Right forelimb (tissue), 1 donor: ENCODE results near the gene CH25H.

Experiments
- DNase-seq: peaks from one replicate; pipeline ENCODE4 v3.0.0-alpha.2; 2018

CH25H gene

GRCh38 chr10:89228962-89229361, 21.8 kb upstream of the CH25H start:
- DNase-seq, result no peak

- no peak for DNase-seq
These were observed 21.0 kb upstream of the CH25H start for GRCh38 chr10:89228146-89228545.

- no peak for DNase-seq
These were observed 19.8 kb upstream of the CH25H start for GRCh38 chr10:89226891-89227290.

GRCh38 chr10:89224739-89225443, 17.8 kb upstream of the CH25H start:
- DNase-seq, result no peak

GRCh38 chr10:89221919-89222318, 14.8 kb upstream of the CH25H start:
- no peak for DNase-seq

- DNase-seq, result no peak
These were observed 12.5 kb upstream of the CH25H start for GRCh38 chr10:89219513-89220218.

GRCh38 chr10:89217057-89217990, 10.2 kb upstream of the CH25H start:
- peak; percentile 60 for DNase-seq

- no peak for DNase-seq
These were observed 8.9 kb upstream of the CH25H start for GRCh38 chr10:89216056-89216455.

- DNase-seq, result no peak
These were observed 8.4 kb upstream of the CH25H start for GRCh38 chr10:89215511-89215910.

- no peak for DNase-seq
These were observed 7.5 kb upstream of the CH25H start for GRCh38 chr10:89214566-89215165.

GRCh38 chr10:89213191-89213808, 6.2 kb upstream of the CH25H start:
- no peak for DNase-seq

GRCh38 chr10:89210794-89211425, 3.8 kb upstream of the CH25H start:
- DNase-seq, result no peak

GRCh38 chr10:89209718-89210117, 2.6 kb upstream of the CH25H start:
- DNase-seq, result no peak

- peak; percentile 72 for DNase-seq
These were observed 859 bp upstream of the CH25H start for GRCh38 chr10:89207801-89208551.

- DNase-seq, result peak; percentile 49
These were observed 526 bp downstream of the CH25H start for GRCh38 chr10:89206402-89207180.

- no peak for DNase-seq
These were observed 2.4 kb downstream of the CH25H start for GRCh38 chr10:89204621-89205185.

GRCh38 chr10:89203237-89203636, 3.9 kb downstream of the CH25H start:
- no peak for DNase-seq

GRCh38 chr10:89202033-89202425, 5.1 kb downstream of the CH25H start:
- DNase-seq, result no peak

GRCh38 chr10:89201345-89202032, 5.6 kb downstream of the CH25H start:
- DNase-seq, result no peak
